Activated T-helper 1 cell treated with anti-CD3 and anti-CD28 coated beads, Interleukin-2, amount 50 U/mL, for 16 hours (primary cell): ENCODE measurements around the gene KIF4A.
"Not testable (repeated sequence)": the region's sequence is repeated elsewhere in the genome, so short reads cannot be mapped to it uniquely, and the experiment has no call there.

Experiments used
- DNase-seq, 2 donors: peaks; one replicate each; pipeline ENCODE4 v3.0.0-alpha.2; 2020; ENCODE audit warnings: low read depth in 1 of 2, low spot score in 1 of 2

KIF4A gene

DNA sequence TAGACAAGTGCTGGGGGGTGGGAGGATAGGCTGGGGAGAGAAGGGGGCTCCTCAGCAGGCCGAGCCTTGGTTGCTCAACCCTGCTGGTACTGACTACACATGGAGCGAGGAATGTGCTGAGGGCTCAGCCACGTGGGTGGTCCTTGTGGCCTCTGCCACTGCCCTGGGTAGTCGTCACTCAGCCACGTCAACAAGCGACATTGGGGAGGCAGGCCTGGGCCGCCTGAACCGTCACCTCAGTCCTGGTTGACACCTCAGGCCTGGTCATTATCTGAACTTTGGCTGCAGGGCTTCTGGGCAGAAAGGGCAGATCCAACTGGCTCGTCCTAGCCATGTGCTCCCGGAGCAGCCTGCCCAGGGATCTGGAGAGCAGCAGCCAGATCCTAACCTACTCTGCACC lies 70.5 kb downstream of the KIF4A start:
- DNase-seq = no peak

- not testable (repeated sequence) for DNase-seq
Measured at GRCh38 chrX:70368731-70369130, 78.8 kb downstream of the KIF4A start.

- DNase-seq = no peak
Measured at GRCh38 chrX:70386235-70386634, 96.3 kb downstream of the KIF4A start.

DNA sequence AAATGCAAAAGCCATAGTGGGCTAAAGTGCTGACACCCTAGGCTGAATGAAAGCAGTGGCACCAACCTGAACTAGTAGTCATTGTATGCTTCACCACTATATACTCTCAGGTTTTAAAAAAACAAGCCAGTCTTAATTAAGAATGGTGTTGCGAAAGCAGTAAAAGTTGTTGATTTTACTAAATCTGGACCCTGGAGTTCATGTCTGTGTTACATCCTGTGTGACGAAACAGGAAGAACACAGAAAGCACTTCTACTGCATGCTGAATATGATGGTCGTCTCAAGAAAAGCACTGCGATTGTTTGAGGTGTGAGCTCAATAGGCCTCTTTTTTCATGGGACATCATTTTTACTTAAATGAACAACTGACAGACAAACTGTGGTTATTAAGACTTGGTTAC lies 109.0 kb downstream of the KIF4A start:
- DNase-seq = no peak

GRCh38 chrX:70400181-70400580 lies 110.3 kb downstream of the KIF4A start:
- not testable (repeated sequence) for DNase-seq

GRCh38 chrX:70402721-70403120 lies 112.8 kb downstream of the KIF4A start:
- DNase-seq = no peak

DNA sequence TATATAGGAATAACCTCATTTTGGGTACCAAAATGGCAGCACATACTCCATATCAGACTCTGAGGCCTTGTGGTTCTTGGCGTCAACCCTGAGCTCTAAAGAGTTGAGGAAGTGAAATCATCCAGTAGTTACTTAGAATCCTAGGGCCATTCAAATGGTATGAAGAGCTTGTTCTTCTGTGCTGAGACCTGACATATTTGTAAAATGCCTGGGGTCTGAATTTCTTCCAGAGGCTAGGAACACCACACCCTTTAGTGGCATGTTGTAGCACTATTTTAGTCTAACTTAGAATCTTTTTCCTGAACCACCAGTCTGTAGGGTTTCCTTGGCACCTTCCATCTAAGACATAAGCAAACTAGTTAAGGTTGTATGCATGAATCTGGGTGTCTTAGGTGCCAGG lies 115.1 kb downstream of the KIF4A start:
- no peak for DNase-seq

DNA sequence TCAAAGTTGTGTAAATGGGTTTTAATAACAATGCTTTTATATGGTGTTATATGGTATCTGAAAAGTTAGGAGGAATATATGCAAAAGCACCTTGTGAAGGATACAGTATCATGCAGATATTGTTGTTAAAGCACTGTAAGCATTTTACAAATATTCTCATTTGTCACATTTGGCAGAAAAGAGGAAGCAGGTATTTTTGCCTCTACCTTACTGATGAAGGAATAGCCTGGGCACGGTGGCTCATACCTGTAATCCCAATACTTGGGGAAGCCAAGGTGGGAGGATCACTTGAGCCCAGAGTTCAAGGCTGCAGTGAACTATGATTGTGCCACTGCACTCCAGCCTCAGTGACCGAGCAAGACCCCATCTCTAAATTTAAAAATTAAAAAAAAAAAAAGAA lies 121.0 kb downstream of the KIF4A start:
- DNase-seq = no peak

DNA sequence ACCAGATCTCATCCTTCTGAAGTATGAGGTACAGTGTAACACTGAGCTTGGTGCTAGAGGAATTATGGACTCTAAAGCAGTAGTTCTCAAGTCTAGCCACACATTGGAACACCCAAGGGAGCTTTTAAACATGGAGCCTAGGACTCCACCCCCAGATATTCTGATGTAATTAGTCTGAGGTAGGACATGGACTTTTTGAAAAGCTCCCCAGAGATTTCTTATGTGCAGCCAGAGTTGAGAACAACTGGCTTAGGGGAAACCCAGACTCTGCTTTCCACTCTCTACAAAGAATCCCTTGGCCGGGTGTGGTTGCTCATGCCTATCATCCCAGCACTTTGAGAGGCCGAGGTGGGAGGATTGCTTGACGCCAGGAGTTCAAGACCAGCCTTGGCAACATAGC lies 121.6 kb downstream of the KIF4A start:
- no peak for DNase-seq

DNA sequence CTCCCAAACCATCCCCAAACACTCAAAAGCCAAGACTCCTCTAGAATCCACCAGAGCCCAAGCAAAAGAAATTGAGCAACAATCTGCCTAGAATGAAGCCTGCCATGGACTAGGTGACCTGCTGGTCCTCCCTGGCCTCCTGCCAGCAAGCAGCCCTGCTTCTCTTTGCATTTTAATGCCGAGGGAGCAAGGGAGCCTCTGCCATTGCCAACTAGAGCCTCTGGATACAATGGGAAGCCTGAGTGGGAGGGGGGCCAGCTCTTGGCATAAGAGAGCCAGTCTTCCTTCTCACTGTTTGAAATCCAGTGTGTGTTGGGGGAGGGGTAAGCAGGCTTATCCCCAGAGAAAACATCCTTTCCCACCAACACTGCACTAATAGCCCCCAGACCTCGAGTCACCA lies 131.7 kb downstream of the KIF4A start:
- DNase-seq = no peak

- DNase-seq = no peak
Measured at GRCh38 chrX:70422851-70423341, 133.0 kb downstream of the KIF4A start, which contains the start of gene GDPD2. Gene GDPD2, plus strand, starts transcription at chrX:70423314. Its CDS starts 1,671 bp downstream, at chrX:70424985.

DNA sequence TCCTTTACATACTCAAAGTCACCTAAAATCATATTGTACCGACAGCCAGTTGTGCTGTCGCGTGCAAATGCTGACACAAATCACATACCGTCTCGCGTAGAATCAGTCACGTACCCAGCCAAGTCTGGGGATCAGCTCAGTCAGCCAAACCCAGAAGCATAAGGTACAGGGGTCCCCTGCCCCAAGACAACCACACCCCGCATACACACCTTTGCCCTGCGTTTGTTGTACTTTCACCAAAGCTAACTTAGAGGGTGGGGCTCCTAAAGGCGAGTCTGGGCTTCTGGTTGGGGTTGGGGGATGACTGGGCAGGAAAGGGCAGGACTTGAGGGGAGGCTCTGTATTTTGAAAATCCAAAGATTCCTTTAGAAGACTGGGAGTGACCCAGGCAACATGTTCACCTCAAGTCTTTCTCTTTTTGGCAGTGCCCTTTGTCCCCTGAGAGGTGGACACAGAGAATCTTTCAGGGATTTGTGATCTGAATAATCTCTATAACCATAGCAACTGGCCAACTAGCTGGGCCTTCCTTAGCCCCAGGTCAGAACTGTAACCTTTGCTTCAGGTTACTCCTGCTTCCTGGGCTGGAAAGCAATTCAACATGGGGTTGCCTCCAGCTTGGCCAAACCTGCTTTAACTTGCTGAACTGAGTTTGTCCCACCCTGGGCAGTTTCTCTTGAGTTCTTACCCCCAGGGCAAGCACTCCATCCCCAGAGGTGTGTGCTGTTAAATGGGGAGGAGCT lies 134.2 kb downstream of the KIF4A start:
- no peak for DNase-seq

GRCh38 chrX:70424801-70425200 lies 134.9 kb downstream of the KIF4A start:
- no peak for DNase-seq

DNA sequence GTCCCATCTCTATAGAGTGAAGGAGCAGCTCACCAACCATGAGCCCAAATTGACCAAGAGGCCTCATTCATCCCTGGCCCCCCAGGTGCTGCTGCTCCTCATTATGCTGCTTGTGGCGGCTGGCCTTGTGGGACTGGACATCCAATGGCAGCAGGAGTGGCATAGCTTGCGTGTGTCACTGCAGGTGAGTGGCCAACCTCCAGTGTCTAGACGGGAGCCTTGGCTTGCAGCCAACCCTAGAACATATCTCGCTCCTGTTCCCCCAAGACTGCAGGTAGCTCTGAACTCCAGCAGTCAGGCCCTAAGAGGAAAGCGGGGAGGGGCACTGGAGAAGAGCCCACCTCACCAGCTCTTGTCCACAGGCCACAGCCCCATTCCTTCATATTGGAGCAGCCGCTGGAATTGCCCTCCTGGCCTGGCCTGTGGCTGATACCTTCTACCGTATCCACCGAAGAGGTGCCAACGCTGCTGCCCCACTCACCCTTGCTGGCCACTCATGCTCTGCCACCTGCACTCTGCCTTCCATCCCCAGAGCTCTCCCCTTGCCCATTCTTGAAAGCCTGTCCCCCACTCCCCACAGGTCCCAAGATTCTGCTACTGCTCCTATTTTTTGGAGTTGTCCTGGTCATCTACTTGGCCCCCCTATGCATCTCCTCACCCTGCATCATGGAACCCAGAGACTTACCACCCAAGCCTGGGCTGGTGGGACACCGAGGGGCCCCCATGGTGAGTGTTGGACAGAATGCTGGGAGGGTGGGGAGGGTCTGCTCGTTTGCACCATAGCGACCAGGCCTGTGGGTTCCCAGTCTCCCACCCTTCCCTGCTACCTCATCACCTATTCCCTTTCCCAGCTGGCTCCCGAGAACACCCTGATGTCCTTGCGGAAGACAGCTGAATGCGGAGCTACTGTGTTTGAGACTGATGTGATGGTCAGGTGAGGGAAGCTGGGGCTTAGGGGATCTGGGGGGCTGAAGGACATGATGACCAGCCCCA lies 136.7 kb downstream of the KIF4A start:
- DNase-seq = no peak

DNA sequence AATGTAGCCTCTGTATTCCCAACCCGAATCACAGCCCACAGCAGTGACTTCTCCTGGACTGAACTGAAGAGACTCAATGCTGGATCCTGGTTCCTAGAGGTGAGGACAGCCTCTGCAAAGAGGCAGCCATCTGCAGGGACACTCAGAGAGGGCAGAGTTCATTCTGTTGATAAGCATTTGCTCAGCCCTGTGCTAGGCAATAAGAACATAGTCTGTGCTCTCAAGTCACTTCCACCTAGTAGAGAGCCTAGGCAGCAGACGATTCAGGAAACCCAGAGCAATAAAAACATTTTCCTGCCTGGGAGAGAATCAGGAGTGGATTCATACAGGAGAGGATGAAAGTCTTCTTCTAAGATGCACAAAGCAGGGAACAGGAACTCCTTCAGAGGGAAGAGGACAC lies 137.5 kb downstream of the KIF4A start:
- no peak for DNase-seq

DNA sequence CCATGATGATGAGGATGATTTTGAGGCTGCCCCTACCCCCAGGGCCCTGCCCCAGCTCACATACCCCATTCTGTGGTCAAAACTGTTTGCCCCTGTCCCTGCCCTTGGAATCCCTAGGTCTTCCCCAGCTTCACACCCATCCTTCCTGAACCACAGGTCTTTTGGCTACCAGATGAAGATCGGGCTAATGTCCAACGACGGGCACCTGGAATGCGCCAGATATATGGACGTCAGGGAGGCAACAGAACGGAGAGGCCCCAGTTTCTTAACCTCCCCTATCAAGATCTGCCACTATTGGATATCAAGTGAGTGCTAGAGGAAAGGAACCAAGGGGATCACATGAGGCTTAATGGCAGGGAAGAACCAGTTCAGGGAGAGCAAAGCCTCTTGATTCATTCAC lies 139.9 kb downstream of the KIF4A start:
- no peak for DNase-seq

DNA sequence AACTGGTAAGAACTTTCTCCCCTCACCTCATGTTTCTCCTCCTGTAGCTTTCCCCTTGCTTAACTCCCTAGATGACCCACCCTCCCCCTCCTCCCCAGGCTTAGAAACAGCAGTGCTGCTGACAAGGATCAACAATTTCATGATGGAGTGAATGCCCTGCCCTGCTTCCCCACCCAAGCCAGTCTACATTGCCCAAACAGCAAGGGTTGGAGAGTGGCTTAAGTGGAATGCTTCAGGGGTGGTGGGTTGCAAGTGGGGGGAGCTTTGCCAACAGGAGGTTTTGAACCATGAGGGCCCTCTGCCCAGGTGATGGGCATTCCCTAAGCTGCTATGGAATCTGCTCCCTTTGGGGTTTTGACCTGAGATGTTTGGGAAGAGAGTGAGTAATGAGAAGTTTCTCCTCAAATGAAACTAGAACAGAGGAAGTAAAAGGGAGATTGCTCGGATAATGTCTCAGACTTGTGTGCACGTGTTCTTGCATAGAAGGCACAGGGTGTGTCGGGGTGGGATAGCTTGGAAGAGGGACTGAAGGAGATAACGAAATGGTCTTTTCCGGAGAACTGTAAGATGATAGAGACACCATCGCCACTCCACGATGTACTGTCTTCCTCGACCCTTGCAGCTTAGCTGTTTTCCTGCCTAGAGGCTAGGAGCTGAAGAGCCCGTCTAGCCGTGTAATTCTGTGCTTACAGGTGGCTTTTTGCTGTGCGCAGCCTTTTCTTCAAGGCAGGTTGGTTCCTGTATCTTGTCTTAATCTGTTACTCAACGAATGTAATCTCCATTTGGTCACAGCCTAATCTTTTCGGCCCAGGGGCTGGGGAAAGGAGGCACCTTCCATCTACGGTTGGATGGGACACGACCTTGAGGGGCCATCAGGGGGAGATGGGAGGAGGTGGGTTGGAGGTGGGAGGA lies 143.3 kb downstream of the KIF4A start:
- no peak for DNase-seq

GRCh38 chrX:70433848-70434351 lies 144.0 kb downstream of the KIF4A start:
- peak; percentile 52 to 55 for DNase-seq

- peak; percentile 25 to 36 for DNase-seq
Measured at GRCh38 chrX:70434352-70434866, 144.5 kb downstream of the KIF4A start.

GRCh38 chrX:70434914-70435586 lies 145.1 kb downstream of the KIF4A start:
- DNase-seq = no peak
